B cell (primary cell): Measurements from ENCODE around the gene MGAT5. TPM values are rescaled to one million over a fixed set of nuclear protein-coding genes. Genes with fewer than 3 reads are reported as not detected.

Experiments
- ATAC-seq: fragments of 200-7000 bp; cut with Tn5 transposase; one replicate; pipeline ENCODE4 v1.10.0; 2021; ENCODE audit warnings: low read depth, mild to moderate bottlenecking, moderate number of reproducible peaks, moderate library complexity
- CTCF ChIA-PET: fragments of 350-600 bp; sonication (Branson Sonifier 250); formaldehyde crosslinking; loops from one replicate; lab custom pipeline; 2021; ENCODE audit warnings: antibody characterized with exemption, inconsistent platforms; lab: Charles Lee
- POLR2A ChIA-PET: fragments of 350-600 bp; sonication (Branson Sonifier 250); formaldehyde crosslinking; loops from one replicate; lab custom pipeline; 2021; ENCODE audit warnings: antibody characterized with exemption; lab: Charles Lee
- DNase-seq: peaks from one replicate; pipeline ENCODE4 v3.0.0; 2013
- H2AFZ ChIP-seq: 2 replicates; pipeline ENCODE4 v1.6.1; 2012; ENCODE audit warnings: mild to moderate bottlenecking, low read depth, low read length; ENCODE audit not compliant: insufficient read depth, poor library complexity, severe bottlenecking
- H3K27ac ChIP-seq, 2 donors: 1 replicate in 1 of 2; 2 replicates in 1 of 2; pipeline ENCODE4 v1.5.1; 2012 to 2013; ENCODE audit warnings: low read length in 2 of 2, mild to moderate bottlenecking in 2 of 2, moderate library complexity in 1 of 2
- H3K27me3 ChIP-seq, 4 experiments: fragments of 200-600 bp in 1 of 4; sonication (generic) in 1 of 4; replicated peaks in 1 of 4; 1 replicate in 2 of 4; 2 replicates in 2 of 4; pipeline versions ENCODE4 v1.6.1 to v1.7.0; 2013 to 2016; ENCODE audit warnings: low read length in 3 of 4, mild to moderate bottlenecking in 2 of 4, mixed read lengths in 1 of 4, moderate library complexity in 1 of 4; ENCODE audit not compliant: insufficient read depth in 4 of 4, control insufficient read depth in 3 of 4; ENCODE audit errors: control extremely low read depth in 1 of 4
- H3K36me3 ChIP-seq, 2 experiments: replicated peaks in 1 of 2; 1 replicate in 1 of 2; 2 replicates in 1 of 2; pipeline versions ENCODE4 v1.6.1 to v1.7.1; 2013; ENCODE audit warnings: low read length in 1 of 2; ENCODE audit not compliant: insufficient read depth in 2 of 2, control insufficient read depth in 1 of 2; ENCODE audit errors: control extremely low read depth in 1 of 2, extremely low read depth in 1 of 2
- H3K4me1 ChIP-seq, 2 donors: fragments of 200-600 bp in 1 of 2; sonication (generic) in 1 of 2; 1 replicate in 1 of 2; 2 replicates in 1 of 2; pipeline versions ENCODE4 v1.5.1 to v1.6.1; 2013 to 2017; ENCODE audit warnings: low read length in 2 of 2; ENCODE audit not compliant: control insufficient read depth in 2 of 2, insufficient read depth in 2 of 2
- H3K4me2 ChIP-seq: replicated peaks from 2 replicates; pipeline ENCODE3; 2012; ENCODE audit warnings: mild to moderate bottlenecking, low read depth, low read length; ENCODE audit not compliant: poor library complexity, severe bottlenecking
- H3K4me3 ChIP-seq, 5 experiments: fragments of 200-600 bp in 1 of 5; sonication (generic) in 1 of 5; 1 replicate in 3 of 5; 2 replicates in 2 of 5; pipeline versions ENCODE4 v1.5.1 to v1.7.0; 2011 to 2016; ENCODE audit warnings: low read length in 4 of 5, mild to moderate bottlenecking in 4 of 5, low read depth in 2 of 5, control low read depth in 1 of 5, moderate library complexity in 1 of 5; ENCODE audit not compliant: insufficient read depth in 1 of 5; ENCODE audit errors: control extremely low read depth in 1 of 5, extremely low read depth in 1 of 5
- H3K79me2 ChIP-seq: fragments of 200-600 bp; sonication (generic); one replicate; pipeline ENCODE4 v1.6.0; 2016; ENCODE audit warnings: low read length; ENCODE audit not compliant: control insufficient read depth, insufficient read depth
- H3K9ac ChIP-seq: fragments of 200-600 bp; sonication (generic); 2 replicates; pipeline ENCODE4 v1.6.1; 2017; ENCODE audit warnings: mild to moderate bottlenecking, low read length, moderate library complexity
- H3K9me3 ChIP-seq, 3 donors: one replicate each; pipeline versions ENCODE4 v1.6.1 to v1.7.1; 2013; ENCODE audit warnings: low read length in 2 of 3; ENCODE audit not compliant: control insufficient read depth in 2 of 3, insufficient read depth in 1 of 3; ENCODE audit errors: control extremely low read depth in 1 of 3
- H4K20me1 ChIP-seq: 2 replicates; pipeline ENCODE4 v1.6.0; 2012; ENCODE audit warnings: mild to moderate bottlenecking, low read length; ENCODE audit not compliant: insufficient read depth, control insufficient read depth, poor library complexity, severe bottlenecking
- H3K27ac Mint-ChIP-seq: one replicate; pipeline ENCODE4 v1.8.0; 2021; ENCODE audit warnings: mixed read lengths
- H3K27me3 Mint-ChIP-seq: one replicate; pipeline ENCODE4 v1.8.0; 2021; ENCODE audit warnings: mixed read lengths
- H3K4me1 Mint-ChIP-seq: one replicate; pipeline ENCODE4 v1.8.0; 2021; ENCODE audit warnings: mixed read lengths
- H3K4me3 Mint-ChIP-seq: one replicate; pipeline ENCODE4 v1.8.0; 2021; ENCODE audit warnings: mixed read lengths
- H3K9me3 Mint-ChIP-seq: one replicate; pipeline ENCODE4 v1.8.0; 2022; ENCODE audit warnings: mixed read lengths; ENCODE audit not compliant: insufficient read depth
- EZH2 ChIP-seq: IDR thresholded peaks from 2 replicates; pipeline ENCODE4 v1.6.1; 2012; ENCODE audit warnings: borderline replicate concordance, low read depth, mild to moderate bottlenecking, moderate library complexity, low read length; ENCODE audit not compliant: insufficient read depth, poor library complexity, severe bottlenecking
- WGBS: methylation state at CpG from one replicate; pipeline ENCODE4 v1.1.5; 2013; ENCODE audit warnings: missing lambda C conversion rate; ENCODE audit not compliant: insufficient coverage; 5-methylcytosine and 5-hydroxymethylcytosine counted together
- intact Hi-C: fragments of 100-400 bp; cut with micrococcal nuclease; formaldehyde crosslinking; loops from one replicate; pipeline ENCODE4 v1.10.0; 2022
- polyA plus RNA-seq: library from polyadenylated mRNA; depleted of rRNA; stranded (reverse); fragments of >200 nt; gene quantifications from 2 replicates; pipeline ENCODE4 v1.2.3, GENCODE V29; 2012
- total RNA-seq, 2 donors: library from RNA; stranded (reverse); fragments of 120-200 nt in 1 of 2; gene quantifications; 1 replicate in 1 of 2; 2 replicates in 1 of 2; pipeline versions ENCODE4 v1.2.3 to v1.2.4, GENCODE V29; 2013 to 2022
- TF ChIP-seq, protein P1 (sequence below): fragments of 200-600 bp; IDR thresholded peaks from one replicate; pipeline ENCODE4 v1.8.0; 2022; ENCODE audit warnings: antibody characterized with exemption, mild to moderate bottlenecking

Gene MGAT5
- total and polyA plus RNA-seq, 2 donors (not counting 1 experiment from before 2014, with no cell fraction given) = 27.2 to 184 TPM

GRCh38 chr2:134365356-134365755 lies 111.5 kb downstream of the MGAT5 start:
- H3K9me3 ChIP-seq = no peaks in the 10 kb centered on the region
- H2AFZ ChIP-seq = no peak overlapping the region
- Mint-ChIP-seq H3K27me3 (no peaks in the 10 kb centered on the region), H3K4me3 (no peak overlapping the region), H3K9me3 (no peaks in the 10 kb centered on the region), H3K27ac (peak overlapping the region; percentile 59), H3K4me1 (peaks cover 37% of the 10 kb centered on the region)
- WGBS = 100% methylated on average over 3 of the region's 3 CpGs
- no peaks in the 10 kb centered on the region for H3K27me3 ChIP-seq
- ChIA-PET POLR2A (interaction anchor here (0.6 kb wide), 2 partner anchors 13 to 1037 kb away, joined by 3 to 4 read pairs; no protein-coding TSS in a partner anchor), CTCF (interaction anchor here (1.3 to 4.0 kb wide), 6 partner anchors 29 to 478 kb away, joined by 4 to 12 read pairs (median 6); no protein-coding TSS in a partner anchor)
- H3K9ac ChIP-seq = no peak overlapping the region
- no peak overlapping the region for H3K4me2 ChIP-seq
- H4K20me1 ChIP-seq = peaks cover 12% of the 10 kb centered on the region
- H3K4me1 ChIP-seq = peaks cover 19 to 27% of the 10 kb centered on the region in 2 donors
- ATAC-seq = no peak
- DNase-seq = no peak
- H3K27ac ChIP-seq = peak overlapping the region in 1 of 2 donors; percentile 28
- peaks cover 11 to 94% of the 10 kb centered on the region in 2 experiments for H3K36me3 ChIP-seq
- TF ChIP-seq EZH2 = no peak
- TF ChIP-seq, protein P1, sequence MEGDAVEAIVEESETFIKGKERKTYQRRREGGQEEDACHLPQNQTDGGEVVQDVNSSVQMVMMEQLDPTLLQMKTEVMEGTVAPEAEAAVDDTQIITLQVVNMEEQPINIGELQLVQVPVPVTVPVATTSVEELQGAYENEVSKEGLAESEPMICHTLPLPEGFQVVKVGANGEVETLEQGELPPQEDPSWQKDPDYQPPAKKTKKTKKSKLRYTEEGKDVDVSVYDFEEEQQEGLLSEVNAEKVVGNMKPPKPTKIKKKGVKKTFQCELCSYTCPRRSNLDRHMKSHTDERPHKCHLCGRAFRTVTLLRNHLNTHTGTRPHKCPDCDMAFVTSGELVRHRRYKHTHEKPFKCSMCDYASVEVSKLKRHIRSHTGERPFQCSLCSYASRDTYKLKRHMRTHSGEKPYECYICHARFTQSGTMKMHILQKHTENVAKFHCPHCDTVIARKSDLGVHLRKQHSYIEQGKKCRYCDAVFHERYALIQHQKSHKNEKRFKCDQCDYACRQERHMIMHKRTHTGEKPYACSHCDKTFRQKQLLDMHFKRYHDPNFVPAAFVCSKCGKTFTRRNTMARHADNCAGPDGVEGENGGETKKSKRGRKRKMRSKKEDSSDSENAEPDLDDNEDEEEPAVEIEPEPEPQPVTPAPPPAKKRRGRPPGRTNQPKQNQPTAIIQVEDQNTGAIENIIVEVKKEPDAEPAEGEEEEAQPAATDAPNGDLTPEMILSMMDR = no peak
- H3K4me3 ChIP-seq = no peak overlapping the region
- intact Hi-C loops = no loop called here
- peaks cover 65% of the 10 kb centered on the region for H3K79me2 ChIP-seq

- H3K4me3 ChIP-seq = no peak overlapping the region
- ATAC-seq = no peak
- H3K27ac ChIP-seq = no peak overlapping the region
- WGBS = 100% methylated on average over 4 of the region's 6 CpGs
- no peak overlapping the region for H2AFZ ChIP-seq
- Mint-ChIP-seq H3K27ac (no peak overlapping the region), H3K9me3 (no peaks in the 10 kb centered on the region), H3K4me1 (peaks cover 37% of the 10 kb centered on the region), H3K27me3 (no peaks in the 10 kb centered on the region), H3K4me3 (no peak overlapping the region)
- no peak for DNase-seq
- TF ChIP-seq EZH2 = no peak
- TF ChIP-seq, protein P1 = no peak
- intact Hi-C loops = no loop called here
- ChIA-PET CTCF (interaction anchor here (1.7 to 4.0 kb wide), 4 partner anchors 30 to 479 kb away, joined by 4 to 12 read pairs (median 6); no protein-coding TSS in a partner anchor), POLR2A (no interaction called here)
- no peak overlapping the region for H3K4me2 ChIP-seq
- peaks cover 19 to 27% of the 10 kb centered on the region in 2 donors for H3K4me1 ChIP-seq
- peaks cover 66% of the 10 kb centered on the region for H3K79me2 ChIP-seq
- H3K9me3 ChIP-seq = no peaks in the 10 kb centered on the region
- no peaks in the 10 kb centered on the region for H3K27me3 ChIP-seq
- no peak overlapping the region for H3K9ac ChIP-seq
- H4K20me1 ChIP-seq = peaks cover 12% of the 10 kb centered on the region
- peaks cover 19 to 96% of the 10 kb centered on the region in 2 experiments for H3K36me3 ChIP-seq
Observed at GRCh38 chr2:134366359-134366758, 112.5 kb downstream of the MGAT5 start.
